SK-N-MC (cell line): ENCODE measurements around the gene CD46.

Experiments
- DNase-seq: peaks from one replicate; pipeline ENCODE4 v3.0.0-alpha.2; 2011; ENCODE audit warnings: low read depth, low spot score
- H3K27ac ChIP-seq: fragments of 200-600 bp; sonication (generic); 2 replicates; pipeline ENCODE4 v1.5.1; 2016; ENCODE audit warnings: mixed run types
- H3K36me3 ChIP-seq: fragments of 200-600 bp; sonication (generic); 2 replicates; pipeline ENCODE4 v1.6.1; 2017; ENCODE audit warnings: antibody characterized with exemption, low read length, mixed read lengths; ENCODE audit not compliant: insufficient read depth
- H3K4me3 ChIP-seq: fragments of 200-600 bp; sonication (generic); 2 replicates; pipeline ENCODE4 v1.5.1; 2016
- H3K9ac ChIP-seq: fragments of 200-600 bp; sonication (generic); 2 replicates; pipeline ENCODE4 v1.8.0; 2017; ENCODE audit warnings: mixed run types, mixed read lengths; ENCODE audit not compliant: insufficient read length
- H3K9me3 ChIP-seq: fragments of 200-600 bp; sonication (generic); 2 replicates; pipeline ENCODE4 v1.6.1; 2017; ENCODE audit warnings: low read depth, mild to moderate bottlenecking, antibody characterized with exemption, low read length, moderate library complexity, mixed read lengths
- EZH2 ChIP-seq: fragments of 200-600 bp; sonication (generic); IDR thresholded peaks from one replicate; pipeline ENCODE4 v1.6.1; 2017; ENCODE audit warnings: antibody characterized with exemption
- FOXP2 ChIP-seq: optimal IDR thresholded peaks from 2 replicates; pipeline ENCODE3; 2011; ENCODE audit warnings: mild to moderate bottlenecking, moderate library complexity; ENCODE audit not compliant: insufficient read depth; ENCODE audit errors: extremely low read length, control extremely low read depth
- POLR2AphosphoS5 ChIP-seq: IDR thresholded peaks from 2 replicates; pipeline ENCODE4 v1.6.1; 2012; ENCODE audit warnings: mild to moderate bottlenecking, low read depth, low read length, borderline replicate concordance

CD46 gene

DNA sequence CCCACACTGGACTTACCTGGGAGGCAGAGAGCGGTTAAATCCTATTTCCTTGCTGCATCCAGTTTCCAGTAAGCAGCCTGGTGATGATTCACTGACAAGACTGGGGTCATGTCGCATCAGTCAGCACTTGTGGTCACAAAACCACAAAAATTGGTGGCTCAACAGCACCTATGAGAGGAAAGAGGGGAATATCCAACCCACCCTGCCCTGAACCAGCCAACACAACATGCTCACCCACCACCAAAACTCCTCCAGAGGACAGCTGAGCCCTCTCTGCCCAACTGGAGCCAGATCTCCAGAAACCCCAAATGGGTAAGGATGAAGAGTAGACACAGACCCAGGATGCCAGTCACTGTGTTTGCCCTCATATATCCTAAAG, 64.0 kb downstream of the CD46 start:
- Histone ChIP-seq H3K27ac (no peak overlapping the region), H3K9me3 (no peaks in the 10 kb centered on the region), H3K9ac (no peak overlapping the region), H3K4me3 (no peak overlapping the region), H3K36me3 (no peaks in the 10 kb centered on the region)
- TF ChIP-seq FOXP2 (no peak), EZH2 (no peak), POLR2AphosphoS5 (no peak)
- no peak for DNase-seq

DNA sequence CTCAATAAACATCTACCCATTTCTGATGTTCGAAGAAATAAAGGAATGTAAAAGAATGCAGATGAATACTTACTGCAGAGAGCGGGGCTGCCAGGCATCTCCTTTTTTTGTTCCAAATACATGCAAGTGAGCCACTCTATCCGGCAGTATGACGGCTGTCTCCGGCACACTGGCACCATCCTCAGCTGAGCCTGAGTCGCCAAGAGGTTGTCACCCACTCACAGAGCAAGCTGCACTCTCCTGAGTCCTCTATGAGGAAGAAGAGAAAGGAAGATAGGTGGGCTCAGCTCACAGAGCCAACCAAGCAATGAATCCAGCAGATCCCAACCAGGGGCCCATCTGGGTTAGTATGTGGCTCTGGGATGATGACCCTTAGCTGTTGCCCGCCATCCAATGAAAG, 65.3 kb downstream of the CD46 start:
- H3K36me3 ChIP-seq: no peaks in the 10 kb centered on the region
- no peak for DNase-seq
- no peak overlapping the region for H3K9ac ChIP-seq
- no peaks in the 10 kb centered on the region for H3K9me3 ChIP-seq
- no peak overlapping the region for H3K27ac ChIP-seq
- TF ChIP-seq EZH2 (no peak), POLR2AphosphoS5 (no peak), FOXP2 (no peak)
- H3K4me3 ChIP-seq: no peak overlapping the region

DNA sequence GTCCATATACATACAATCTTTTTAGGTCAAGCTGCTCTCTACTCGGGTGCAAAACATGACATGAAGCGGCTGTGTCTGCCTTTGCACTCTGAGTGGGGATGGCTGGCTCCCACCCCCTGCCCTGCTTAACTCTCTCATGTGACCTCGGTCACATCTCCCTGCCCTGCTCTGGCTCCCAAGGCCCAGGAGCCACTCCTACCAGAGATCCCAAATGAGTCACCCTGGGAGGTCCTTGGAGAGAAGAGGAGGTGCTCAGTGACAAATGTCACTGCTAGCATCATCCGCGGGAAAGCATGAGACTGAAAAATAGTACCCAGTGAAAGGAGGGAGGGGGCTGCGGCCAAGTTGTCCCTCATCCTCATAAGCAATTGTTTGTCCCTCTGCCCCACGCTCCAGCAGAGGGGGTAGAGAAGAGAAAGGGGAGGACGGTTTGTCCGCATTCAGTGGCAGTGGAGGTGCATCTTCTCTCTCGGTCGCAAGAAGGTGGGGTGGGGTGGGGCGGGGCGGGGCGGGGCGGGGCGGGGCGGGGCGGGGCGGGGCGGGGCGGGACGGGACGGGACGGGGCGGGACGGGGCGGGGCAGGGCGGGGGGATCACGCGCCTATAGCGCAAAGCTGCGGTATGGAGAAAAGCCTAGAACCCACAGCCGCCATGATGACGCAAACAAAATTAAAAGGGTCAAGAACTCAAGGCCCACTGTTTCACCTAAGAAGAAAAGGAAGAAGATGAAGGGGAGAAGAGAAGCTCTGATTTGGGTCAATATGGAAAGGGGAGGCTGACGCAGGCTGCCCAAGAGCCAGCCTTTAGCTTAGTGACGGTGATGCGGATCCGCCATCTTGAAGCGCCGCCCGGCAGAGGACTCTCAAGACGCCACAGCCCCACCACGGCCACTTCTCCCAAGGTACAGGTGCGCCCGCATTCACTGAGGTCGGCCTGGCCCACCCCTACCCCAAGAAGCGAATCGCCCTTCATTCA, 66.2 kb downstream of the CD46 start:
- no peaks in the 10 kb centered on the region for H3K36me3 ChIP-seq
- TF ChIP-seq FOXP2 (no peak), POLR2AphosphoS5 (no peak), EZH2 (no peak)
- H3K9me3 ChIP-seq: no peaks in the 10 kb centered on the region

DNA sequence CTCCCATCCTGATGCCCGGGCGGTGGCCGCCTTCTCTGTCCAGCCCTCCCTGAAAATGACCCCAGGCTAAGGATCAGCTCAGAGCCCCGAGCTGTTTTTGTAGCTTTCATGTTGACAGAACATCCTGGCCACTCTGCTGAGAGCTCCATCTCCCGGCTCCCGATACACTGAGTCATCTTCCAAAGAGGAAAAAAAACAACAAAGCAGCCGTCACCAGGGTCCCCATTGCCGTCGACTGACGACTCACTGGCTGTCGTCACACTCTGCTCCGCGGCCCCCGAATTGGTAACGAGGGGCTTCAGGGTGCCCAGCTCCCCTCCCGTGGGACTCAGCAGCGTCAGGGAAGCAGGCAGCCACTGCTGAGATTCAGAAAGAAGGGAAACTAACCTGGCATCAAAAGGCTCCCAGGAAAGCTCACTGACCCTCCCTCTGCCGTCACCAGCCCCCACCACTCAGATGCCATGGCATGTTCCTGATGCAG, 67.2 kb downstream of the CD46 start:
- Histone ChIP-seq H3K4me3 (no peak overlapping the region), H3K36me3 (no peaks in the 10 kb centered on the region), H3K9ac (no peak overlapping the region), H3K27ac (no peak overlapping the region), H3K9me3 (no peaks in the 10 kb centered on the region)
- DNase-seq: no peak
- no peak for TF ChIP-seq FOXP2
- TF ChIP-seq POLR2AphosphoS5: no peak
- no peak for TF ChIP-seq EZH2

More for the DNA sequence above, 66.2 kb downstream of the CD46 start:
- H3K9ac ChIP-seq: no peak overlapping the region
- no peak overlapping the region for H3K27ac ChIP-seq
- H3K4me3 ChIP-seq: no peak overlapping the region
- no peak for DNase-seq

DNA sequence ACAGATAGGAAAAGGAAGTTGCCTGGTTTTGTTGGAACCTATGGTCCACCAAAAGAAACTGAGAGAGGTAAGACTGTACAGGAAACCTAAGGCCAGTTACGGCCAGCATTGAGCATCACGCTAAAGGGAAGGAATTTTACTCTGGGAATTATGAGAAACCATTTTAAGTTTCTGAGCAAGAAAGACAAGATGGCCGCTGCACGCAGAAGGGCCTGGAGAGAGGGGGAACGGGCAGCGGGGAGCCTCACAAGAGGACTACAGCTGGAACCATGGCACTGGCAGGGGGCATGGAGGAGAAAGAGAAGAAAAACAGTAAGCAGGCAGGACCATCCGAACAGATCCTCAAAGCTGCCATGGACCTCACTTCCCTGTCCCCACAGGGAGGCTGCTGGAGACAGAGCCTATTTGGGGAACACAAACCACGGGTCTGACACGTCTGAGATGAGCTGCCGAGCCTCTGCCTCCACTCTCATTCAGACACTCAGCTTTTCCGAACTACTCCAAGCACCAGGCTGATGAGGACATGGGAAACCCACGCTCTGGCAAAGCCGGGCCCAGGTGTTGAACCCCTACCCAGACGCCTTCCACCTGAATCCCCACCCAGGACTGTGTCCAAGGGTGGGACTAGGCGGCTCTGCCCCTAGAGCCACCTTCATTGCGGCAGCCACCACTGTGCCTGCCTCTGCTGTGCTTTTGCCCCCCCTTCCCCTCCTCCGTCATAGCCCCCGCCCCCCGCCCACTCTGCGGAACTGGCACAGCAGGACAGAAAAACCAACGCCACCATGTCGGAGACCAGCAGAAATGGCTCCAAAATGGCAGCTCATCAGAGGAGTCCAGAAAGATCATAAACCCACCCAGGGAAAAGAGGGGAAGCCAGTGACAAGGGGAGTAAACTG, 69.0 kb downstream of the CD46 start:
- H3K4me3 ChIP-seq: no peak overlapping the region
- H3K27ac ChIP-seq: no peak overlapping the region
- TF ChIP-seq POLR2AphosphoS5: no peak
- no peak for TF ChIP-seq EZH2
- TF ChIP-seq FOXP2: no peak
- DNase-seq: no peak
- no peak overlapping the region for H3K9ac ChIP-seq
- H3K36me3 ChIP-seq: no peaks in the 10 kb centered on the region
- no peaks in the 10 kb centered on the region for H3K9me3 ChIP-seq

DNA sequence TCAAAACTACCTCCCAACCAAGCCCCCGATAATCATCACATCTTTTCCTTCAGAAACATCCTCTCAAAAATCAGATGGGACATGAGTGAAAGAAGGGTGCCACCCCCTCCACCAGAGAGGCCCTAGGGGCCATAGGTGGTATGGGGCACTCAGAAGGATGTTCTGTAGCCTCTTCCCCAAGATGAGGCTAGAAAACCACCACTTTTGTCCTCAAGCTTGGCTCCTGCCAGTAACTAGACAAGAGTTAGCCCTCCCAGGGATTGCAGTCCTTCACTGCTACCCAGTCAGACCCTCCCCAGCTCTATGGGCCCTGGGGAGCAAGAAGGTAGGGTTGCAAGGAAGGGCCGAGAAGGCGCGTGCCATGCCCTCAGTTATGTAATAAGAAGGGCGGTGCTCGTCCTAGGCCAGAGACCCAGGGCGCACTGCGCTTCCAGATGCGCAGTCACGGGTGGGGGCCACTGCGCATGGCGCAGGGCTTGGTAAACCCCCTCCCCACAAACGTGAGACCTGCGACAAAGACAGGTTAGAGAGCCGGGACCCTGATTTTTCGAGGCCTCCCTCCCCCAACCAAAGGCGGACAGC, 69.7 kb downstream of the CD46 start:
- no peaks in the 10 kb centered on the region for H3K9me3 ChIP-seq
- no peak overlapping the region for H3K9ac ChIP-seq
- H3K36me3 ChIP-seq: no peaks in the 10 kb centered on the region
- TF ChIP-seq EZH2 (no peak), POLR2AphosphoS5 (no peak), FOXP2 (no peak)
- H3K27ac ChIP-seq: no peak overlapping the region
- no peak for DNase-seq
- no peak overlapping the region for H3K4me3 ChIP-seq

DNA sequence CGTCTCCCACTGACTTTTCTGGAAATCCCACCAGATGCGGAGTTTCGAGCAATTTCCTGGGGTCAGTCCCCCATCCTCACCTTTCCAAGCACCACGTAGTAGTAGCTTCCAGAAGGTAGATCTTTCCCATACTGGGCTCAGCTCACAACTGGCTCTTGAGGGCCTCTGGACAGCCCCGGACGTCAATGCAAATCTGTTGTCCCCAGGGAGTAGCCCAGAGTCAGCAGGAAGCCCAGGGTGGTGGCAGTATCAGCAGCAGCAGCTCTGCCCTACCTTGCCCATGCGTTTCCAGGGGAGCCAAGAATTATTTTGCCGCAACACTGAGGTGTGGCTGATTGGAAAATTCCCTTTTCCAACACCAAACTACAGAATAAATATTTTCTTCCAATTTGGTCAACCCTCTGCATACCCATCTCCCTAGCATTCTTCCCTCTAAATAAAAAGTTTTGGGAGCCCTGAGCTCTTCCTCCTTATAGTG, 70.3 kb downstream of the CD46 start:
- H3K36me3 ChIP-seq: no peaks in the 10 kb centered on the region
- TF ChIP-seq EZH2 (no peak), FOXP2 (no peak), POLR2AphosphoS5 (no peak)
- H3K27ac ChIP-seq: no peak overlapping the region
- no peak overlapping the region for H3K9ac ChIP-seq
- no peak for DNase-seq
- H3K4me3 ChIP-seq: no peak overlapping the region
- no peaks in the 10 kb centered on the region for H3K9me3 ChIP-seq
